ENCODE results near the gene OR52E5. TPM values are rescaled to one million over a fixed set of nuclear protein-coding genes. Genes with fewer than 3 reads are reported as not detected.

Gene OR52E5
- total and polyA plus RNA-seq, 9 donors: not detected

DNA sequence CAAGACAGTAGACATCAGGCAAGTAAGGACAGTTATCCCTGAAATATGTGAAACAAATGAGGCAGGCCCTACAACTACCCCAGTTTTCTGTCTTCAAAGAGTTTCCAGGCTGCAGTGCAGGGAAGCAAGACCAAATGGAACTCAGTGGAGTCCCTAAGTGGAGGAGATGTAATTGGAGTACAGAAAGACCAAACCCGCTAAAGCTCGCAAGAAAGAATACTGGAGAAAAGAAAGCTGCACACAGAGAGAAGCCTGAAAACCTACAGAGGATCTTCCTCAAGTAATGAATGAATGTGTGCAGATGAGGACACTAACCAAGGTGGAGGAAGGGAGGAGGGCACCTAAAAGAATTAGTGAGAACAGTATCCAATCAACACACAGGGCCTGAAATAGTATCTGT lies 47.7 kb downstream of the OR52E5 start:
- H3K27ac ChIP-seq: no peak overlapping the region
- no peaks in the 10 kb centered on the region for H3K9me3 ChIP-seq
- no peaks in the 10 kb centered on the region for H3K4me1 ChIP-seq (ENCODE audit: insufficient read depth)
- TF ChIP-seq EP300 (IDR thresholded peaks at IDR 0.05) (no peak), POLR2A (IDR thresholded peaks at IDR 0.05) (no peak)
- TF ChIP-seq, protein P1, sequence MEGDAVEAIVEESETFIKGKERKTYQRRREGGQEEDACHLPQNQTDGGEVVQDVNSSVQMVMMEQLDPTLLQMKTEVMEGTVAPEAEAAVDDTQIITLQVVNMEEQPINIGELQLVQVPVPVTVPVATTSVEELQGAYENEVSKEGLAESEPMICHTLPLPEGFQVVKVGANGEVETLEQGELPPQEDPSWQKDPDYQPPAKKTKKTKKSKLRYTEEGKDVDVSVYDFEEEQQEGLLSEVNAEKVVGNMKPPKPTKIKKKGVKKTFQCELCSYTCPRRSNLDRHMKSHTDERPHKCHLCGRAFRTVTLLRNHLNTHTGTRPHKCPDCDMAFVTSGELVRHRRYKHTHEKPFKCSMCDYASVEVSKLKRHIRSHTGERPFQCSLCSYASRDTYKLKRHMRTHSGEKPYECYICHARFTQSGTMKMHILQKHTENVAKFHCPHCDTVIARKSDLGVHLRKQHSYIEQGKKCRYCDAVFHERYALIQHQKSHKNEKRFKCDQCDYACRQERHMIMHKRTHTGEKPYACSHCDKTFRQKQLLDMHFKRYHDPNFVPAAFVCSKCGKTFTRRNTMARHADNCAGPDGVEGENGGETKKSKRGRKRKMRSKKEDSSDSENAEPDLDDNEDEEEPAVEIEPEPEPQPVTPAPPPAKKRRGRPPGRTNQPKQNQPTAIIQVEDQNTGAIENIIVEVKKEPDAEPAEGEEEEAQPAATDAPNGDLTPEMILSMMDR (IDR thresholded peaks at IDR 0.05): no peak
- H3K27me3 ChIP-seq: no peaks in the 10 kb centered on the region
- intact Hi-C loops (cut with DNase I): no loop called here
- 88 to 95% (median 93%) methylated on average over 2 of the region's 2 CpGs for WGBS, 3 donors
- no peaks in the 10 kb centered on the region for H3K36me3 ChIP-seq
- H3K4me3 ChIP-seq: no peak overlapping the region
- DNase-seq: no peak

- WGBS, 3 donors: 76 to 84% (median 80%) methylated on average over 3 of the region's 3 CpGs
- TF ChIP-seq POLR2A (IDR thresholded peaks at IDR 0.05): no peak
- TF ChIP-seq, protein P1 (IDR thresholded peaks at IDR 0.05): no peak
- no peak for TF ChIP-seq EP300 (IDR thresholded peaks at IDR 0.05)
- intact Hi-C loops (cut with DNase I): no loop called here
- Histone ChIP-seq H3K4me3 (no peak within 1 kb of the TSS), H3K9me3 (no peaks in the 10 kb centered on the region), H3K27me3 (no peaks in the 10 kb centered on the region), H3K4me1 (ENCODE audit: insufficient read depth) (no peaks in the 10 kb centered on the region), H3K36me3 (no peaks in the 10 kb centered on the region), H3K27ac (no peak within 1 kb of the TSS)
- no peak for DNase-seq
Measured at GRCh38 chr11:5941951-5942350, 48.9 kb downstream of the OR52E5 start, which contains the start of gene OR56A3. Gene OR56A3 (plus strand): TSS chr11:5942251. CDS start chr11:5947347, 5,096 bp downstream.

Other genes with a start within 250 kb of the OR52E5 start
- gene TRIM5, start 208.1 kb upstream of the OR52E5 start, total RNA-seq: 10 to 100 TPM; 16.8 to 35.8 (median 24.9) TPM
- gene TRIM5, start 208.1 kb upstream of the OR52E5 start, polyA plus RNA-seq: 10 to 100 TPM; 11.8 to 23.8 TPM
- gene TRIM22, start 203.4 kb upstream of the OR52E5 start, total RNA-seq: 10 to 100 TPM; 31.0 to 77.4 (median 68.5) TPM
- gene TRIM22, start 203.4 kb upstream of the OR52E5 start, polyA plus RNA-seq: 10 to 100 TPM; 40.7 to 84.4 TPM
- under 1 TPM in 6 of 7 donors, not detected in 1; 0.17 to 0.43 (median 0.24) TPM for gene OR56B1, start 156.8 kb upstream of the OR52E5 start, total RNA-seq
- gene OR56B1, start 156.8 kb upstream of the OR52E5 start, polyA plus RNA-seq: not detected
- gene OR52N4, start 139.0 kb upstream of the OR52E5 start, total RNA-seq: under 1 TPM in 4 of 7 donors, not detected in 3; 0.28 to 0.84 (median 0.64) TPM
- under 1 TPM; 0.39 to 0.50 TPM for gene OR52N4, start 139.0 kb upstream of the OR52E5 start, polyA plus RNA-seq
- gene OR52N5, start 109.9 kb upstream of the OR52E5 start, total RNA-seq: under 1 TPM in 1 of 7 donors, not detected in 6; 0.11 TPM
- not detected for gene OR52N5, start 109.9 kb upstream of the OR52E5 start, polyA plus RNA-seq
- gene OR52N1, start 101.9 kb upstream of the OR52E5 start, total RNA-seq: under 1 TPM in 1 of 7 donors, not detected in 6; 0.23 TPM
- gene OR52N1, start 101.9 kb upstream of the OR52E5 start, polyA plus RNA-seq: not detected
- not detected for gene OR52N2, start 84.3 kb upstream of the OR52E5 start, total RNA-seq
- not detected for gene OR52N2, start 84.3 kb upstream of the OR52E5 start, polyA plus RNA-seq
- gene OR52E6, start 51.3 kb upstream of the OR52E5 start, total RNA-seq: not detected
- gene OR52E6, start 51.3 kb upstream of the OR52E5 start, polyA plus RNA-seq: not detected
- not detected for gene OR52E8, start 35.5 kb upstream of the OR52E5 start, total RNA-seq
- gene OR52E8, start 35.5 kb upstream of the OR52E5 start, polyA plus RNA-seq: not detected
- not detected for gene OR52E4, start 12.6 kb upstream of the OR52E5 start, total RNA-seq
- gene OR52E4, start 12.6 kb upstream of the OR52E5 start, polyA plus RNA-seq: not detected
- gene OR56A3, start 49.0 kb downstream of the OR52E5 start, total RNA-seq: not detected
- gene OR56A3, start 49.0 kb downstream of the OR52E5 start, polyA plus RNA-seq: not detected
- not detected for gene OR56A5, start 75.3 kb downstream of the OR52E5 start, total RNA-seq
- not detected for gene OR56A5, start 75.3 kb downstream of the OR52E5 start, polyA plus RNA-seq
- gene OR52L1, start 93.8 kb downstream of the OR52E5 start, total RNA-seq: not detected
- not detected for gene OR52L1, start 93.8 kb downstream of the OR52E5 start, polyA plus RNA-seq
- gene OR56A4, start 113.7 kb downstream of the OR52E5 start, total RNA-seq: under 1 TPM in 2 of 7 donors, not detected in 5; 0.07 to 0.10 TPM
- gene OR56A4, start 113.7 kb downstream of the OR52E5 start, polyA plus RNA-seq: not detected
- under 1 TPM in 1 of 7 donors, not detected in 6; 0.02 TPM for gene OR56A1, start 137.6 kb downstream of the OR52E5 start, total RNA-seq
- not detected for gene OR56A1, start 137.6 kb downstream of the OR52E5 start, polyA plus RNA-seq
- gene OR56B4, start 214.5 kb downstream of the OR52E5 start, total RNA-seq: not detected
- not detected for gene OR56B4, start 214.5 kb downstream of the OR52E5 start, polyA plus RNA-seq